ENCODE data around the gene ERI3.

Gene ERI3, protein sequence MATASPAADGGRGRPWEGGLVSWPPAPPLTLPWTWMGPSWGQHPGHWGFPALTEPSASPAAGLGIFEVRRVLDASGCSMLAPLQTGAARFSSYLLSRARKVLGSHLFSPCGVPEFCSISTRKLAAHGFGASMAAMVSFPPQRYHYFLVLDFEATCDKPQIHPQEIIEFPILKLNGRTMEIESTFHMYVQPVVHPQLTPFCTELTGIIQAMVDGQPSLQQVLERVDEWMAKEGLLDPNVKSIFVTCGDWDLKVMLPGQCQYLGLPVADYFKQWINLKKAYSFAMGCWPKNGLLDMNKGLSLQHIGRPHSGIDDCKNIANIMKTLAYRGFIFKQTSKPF

DNA sequence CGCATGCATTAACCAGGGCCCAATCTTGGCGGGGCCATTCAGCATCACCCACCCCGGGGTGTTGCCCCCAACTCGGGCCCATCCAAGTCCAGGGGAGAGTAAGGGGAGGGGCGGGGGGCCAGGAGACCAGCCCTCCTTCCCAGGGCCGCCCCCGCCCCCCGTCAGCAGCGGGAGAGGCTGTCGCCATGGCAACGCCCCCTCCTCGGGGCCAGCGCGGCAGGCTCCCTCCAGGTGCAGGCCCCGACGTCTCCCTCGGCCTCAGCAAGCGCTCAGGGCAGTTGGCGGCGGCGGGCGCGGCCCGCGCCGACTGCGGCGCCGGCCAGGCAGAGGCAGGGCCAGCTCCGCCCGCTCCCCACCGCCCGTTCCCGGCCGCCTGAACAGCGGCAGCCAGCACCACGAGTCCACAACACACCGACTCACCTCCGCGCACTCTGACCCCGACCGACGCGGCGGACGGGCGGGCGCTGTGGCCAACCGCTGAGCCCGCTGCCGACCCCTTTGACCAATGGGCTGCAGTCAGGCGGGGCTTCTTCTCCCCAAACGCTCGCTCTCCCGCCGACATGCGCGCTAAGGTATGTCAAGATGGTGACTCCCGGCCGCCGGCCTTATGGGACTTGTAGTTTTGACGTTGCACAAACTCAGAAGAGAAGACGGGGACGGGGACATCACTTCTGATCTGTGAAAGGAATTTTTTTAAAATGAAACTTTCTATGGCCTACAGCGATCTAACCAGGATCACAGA is at the start of gene ERI3:
ERI3 (minus strand) TSS at position 418 of the 742 bp plus-strand sequence; CDS start at position 187, 231 bp downstream.
- DNase-seq = peak; percentile 60

DNA sequence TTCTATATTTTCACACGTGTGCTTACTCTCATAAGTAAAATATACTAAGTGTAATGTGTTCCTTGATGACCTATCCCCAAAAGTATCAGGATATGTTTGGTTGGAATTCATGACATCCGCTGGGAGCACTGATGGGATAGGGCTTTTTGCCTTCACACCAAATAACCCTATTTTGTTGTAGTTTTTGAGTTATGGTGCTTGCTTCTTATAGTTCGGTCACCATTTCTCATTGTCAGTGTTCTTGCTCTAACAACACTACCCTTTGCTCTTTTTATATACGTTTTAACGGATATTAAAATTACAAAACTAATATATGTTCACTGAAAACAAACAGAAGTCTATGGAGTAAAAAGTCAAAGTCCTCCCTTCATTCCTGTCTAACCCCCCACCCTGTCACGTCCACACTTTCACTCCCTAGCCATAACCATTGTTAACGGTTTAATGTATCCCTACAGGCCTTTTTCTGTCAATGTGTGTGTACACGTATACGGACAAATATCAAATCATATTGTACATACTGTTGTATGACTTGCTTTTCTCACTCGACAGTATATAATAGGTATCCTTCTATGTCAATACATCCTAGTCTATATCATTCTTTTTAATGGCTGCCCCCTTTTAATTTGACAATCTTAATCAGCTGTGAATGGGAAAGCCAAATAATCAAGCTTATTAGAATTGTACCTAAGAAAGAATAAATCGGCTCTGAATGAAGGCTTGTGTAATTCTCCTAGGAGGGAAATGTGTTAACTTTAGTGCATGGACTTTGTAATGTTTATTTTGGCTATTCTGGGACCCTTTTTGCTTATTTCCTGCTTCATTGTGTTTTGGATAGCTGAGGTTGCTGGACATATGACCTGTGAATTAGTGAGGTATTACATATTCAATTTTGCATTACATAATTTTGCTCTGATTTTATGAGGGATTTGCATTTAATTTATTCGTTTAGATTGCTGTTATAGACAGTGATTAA is 46.5 kb upstream of the ERI3 start:
- no peak for DNase-seq

GRCh38 chr1:44390277-44390676 is 35.2 kb upstream of the ERI3 start:
- DNase-seq = no peak

DNA sequence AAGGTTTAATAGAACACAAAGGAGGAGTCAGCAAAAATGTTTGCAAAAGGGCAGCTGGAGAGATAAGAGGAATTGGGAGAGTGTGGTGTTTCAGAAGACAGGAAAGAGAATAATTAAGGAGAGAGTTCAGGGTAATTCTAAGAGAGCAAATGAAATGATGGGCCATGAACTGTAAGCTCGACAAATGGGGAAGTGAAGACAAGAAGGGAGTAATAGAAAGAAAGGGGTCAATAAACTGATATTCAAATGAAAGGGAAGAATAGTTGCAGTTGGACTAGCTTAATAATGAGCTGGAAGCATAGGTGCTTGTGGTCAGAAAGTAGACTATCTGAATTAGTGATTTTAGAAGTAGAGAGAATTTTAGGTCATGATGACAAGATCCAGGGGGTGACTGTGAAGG is 34.4 kb upstream of the ERI3 start:
- no peak for DNase-seq

GRCh38 chr1:44388551-44388950 is 33.5 kb upstream of the ERI3 start:
- DNase-seq = no peak

DNA sequence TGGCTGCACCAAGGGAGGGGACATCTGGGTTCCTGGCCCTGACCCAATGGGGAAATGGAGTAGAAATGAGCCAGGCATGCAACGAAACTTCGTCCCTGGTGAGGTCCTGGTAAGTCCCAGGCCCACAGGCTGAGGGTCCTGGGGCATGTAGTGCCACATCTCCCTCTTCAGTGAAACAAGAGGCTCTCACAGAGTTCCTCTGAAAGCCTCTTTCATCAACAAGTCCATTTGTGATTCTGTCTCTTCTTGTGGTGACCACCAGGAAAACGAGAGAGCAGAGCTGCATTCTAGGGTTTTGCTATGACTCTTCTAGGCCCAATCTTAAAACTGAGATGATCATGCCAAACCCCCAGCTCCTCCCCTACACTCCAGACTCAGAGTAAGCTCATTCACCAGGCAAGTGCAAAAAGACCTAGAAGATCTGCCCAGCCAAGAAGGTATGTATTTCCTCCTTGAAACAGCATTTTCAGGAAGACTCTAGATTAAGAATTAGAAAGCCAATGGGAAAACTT is 25.7 kb upstream of the ERI3 start:
- DNase-seq = no peak

- DNase-seq = no peak
Measured at GRCh38 chr1:44377925-44378784, 23.1 kb upstream of the ERI3 start.

GRCh38 chr1:44375547-44375946 is 20.5 kb upstream of the ERI3 start:
- DNase-seq = no peak

DNA sequence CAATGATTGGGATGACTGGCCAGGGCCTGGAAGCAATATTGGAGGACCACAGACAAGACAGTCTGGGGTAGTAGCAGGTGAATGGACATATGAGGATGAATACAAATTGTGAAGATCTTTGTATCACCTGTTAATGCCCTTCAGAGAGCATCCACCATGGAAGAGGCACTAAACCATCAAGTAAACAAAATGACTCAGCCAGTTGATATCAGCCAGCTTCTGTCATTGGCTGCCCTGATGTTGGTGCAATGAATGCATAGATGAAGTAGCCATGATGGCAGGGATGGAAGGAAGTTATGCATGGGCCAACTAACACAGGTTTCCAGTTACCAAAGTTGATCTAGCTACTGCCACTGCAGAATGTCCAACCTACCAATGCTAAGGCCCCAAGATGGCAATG is 16.1 kb upstream of the ERI3 start:
- no peak for DNase-seq

DNA sequence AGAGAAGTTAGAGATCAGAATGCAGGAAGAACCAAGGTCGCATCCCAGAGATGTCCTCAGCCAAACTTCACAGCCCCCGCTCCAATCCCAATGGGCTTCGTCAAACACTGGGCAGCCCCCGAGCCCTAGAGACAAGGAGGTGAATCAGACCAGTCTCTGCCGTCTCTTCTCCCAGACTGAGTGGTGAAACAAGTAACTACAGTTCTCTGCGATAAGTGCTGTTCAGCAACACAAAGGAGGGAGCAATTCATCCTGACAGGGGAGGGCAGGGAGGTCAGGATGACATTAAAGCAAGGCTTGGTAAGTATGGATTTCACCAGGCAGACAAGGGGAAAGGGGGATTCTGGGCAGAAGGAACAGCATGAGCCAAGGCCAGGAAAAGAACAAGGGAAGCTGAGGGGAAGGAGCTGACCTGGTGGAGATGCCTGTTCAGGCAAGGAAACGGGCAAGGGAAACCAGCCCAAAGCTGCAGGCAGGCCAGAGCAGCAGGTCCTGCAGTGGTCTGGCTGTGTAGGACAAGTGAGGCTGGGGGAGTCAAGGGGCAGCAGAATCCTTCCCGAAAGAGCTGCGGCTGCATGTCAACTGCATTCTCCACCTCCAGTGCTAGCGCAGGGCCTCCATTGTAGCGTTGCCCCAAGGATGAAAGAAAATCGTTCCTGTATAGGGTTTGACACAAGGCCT is 13.6 kb upstream of the ERI3 start:
- DNase-seq = no peak

DNA sequence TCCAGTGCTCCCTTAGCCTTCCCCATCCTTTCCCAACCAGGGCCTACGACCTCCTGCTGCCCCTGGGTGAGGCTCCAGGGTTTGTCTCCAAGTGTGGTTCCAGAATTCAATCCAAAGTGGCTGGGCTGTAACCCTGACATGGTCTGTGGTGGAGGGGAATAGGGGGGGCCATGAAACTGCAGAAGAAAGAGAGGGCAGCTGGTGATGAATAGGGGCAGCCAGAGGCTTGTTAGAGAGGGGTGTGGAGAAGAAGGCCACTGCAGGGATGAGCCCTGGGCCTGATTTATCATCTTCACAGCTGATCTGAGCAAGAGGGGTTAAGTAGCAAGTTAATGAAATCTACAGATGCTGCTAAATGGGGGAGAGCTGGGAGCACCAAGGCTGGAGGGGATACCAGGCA is 12.9 kb upstream of the ERI3 start:
- no peak for DNase-seq

DNA sequence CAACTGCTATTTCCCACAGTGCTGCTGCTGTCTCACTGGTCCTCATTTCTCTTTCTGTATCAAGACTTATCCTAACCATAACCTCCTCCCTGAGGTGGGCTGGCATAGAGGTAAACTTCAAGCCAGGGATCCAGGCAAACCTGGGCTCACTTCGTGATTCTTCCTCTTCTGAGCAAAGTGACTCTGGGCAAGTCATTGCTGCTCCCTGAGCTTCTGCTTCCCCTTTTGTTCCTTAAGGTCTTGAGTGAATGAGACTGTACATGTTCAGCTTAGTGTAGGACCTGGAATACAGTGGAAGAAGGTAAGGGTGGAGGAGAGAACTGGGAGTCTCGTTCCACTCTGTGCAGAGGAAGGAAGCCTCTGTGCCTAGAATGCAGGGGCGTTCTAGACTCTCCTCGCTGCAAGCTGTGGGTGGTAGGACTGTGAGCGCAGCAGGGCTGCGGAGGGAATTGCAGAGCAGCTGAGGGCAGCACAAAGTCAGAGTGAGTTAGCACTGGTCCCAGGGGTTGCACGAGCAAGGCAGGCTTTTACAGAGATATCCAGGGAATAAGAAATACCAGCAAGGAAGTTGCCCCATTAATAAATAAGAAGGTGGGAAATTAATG is 11.4 kb upstream of the ERI3 start:
- DNase-seq = no peak

DNA sequence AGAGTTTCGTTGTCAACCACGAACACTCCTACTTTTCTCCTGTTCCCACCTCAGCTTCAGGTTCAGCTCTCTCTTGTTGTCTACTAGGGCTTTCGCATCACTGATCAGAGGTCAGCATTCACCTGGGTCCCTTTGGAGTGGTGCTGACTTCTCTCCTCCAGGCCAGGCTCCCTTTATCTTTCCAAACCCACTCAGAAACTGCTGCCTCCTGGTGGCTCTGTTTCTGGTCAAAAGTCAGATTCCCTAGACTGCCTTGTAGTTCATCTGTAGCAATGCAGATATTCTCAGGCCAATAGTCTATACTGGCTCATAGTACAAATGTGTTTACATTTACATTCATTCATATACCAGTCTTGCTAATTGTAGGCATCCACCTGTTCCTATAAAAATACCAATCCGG is 6.4 kb upstream of the ERI3 start:
- DNase-seq = no peak

DNA sequence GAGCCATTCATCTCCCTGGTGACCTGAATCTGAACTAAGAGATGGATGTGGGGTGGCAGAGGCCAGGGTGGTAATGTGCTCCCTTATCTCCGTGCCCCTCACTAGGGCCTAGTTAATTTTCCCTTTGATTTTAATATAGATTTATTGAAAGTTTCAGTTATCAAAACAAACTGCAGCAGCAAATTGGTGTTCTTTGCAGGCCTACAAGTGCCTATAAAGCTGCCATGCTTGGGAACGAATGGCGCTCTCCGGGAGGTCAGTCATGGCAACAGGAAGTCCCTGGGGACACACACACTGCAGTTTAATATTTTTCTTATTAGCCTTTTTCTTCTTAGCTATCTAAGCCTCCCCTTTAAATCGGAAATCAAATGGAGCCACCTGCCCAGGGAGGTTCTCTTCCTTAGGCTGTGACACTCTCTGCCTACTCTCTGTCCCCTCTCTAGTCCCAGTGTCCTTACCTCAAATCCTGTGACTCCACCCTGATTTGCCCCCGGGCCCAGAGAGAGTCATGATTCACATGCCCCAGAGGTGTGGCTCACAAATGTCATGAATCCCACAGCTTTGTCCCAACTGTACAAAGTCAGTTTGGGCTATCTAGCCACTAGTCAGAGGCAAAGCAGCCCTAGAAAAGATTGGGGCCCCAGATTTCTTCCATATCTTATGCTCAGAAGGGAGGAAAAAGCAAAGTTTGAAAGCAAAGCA is 4.3 kb upstream of the ERI3 start:
- no peak for DNase-seq

GRCh38 chr1:44357710-44358109 is 2.7 kb upstream of the ERI3 start:
- no peak for DNase-seq

GRCh38 chr1:44355582-44356305 is 687 bp upstream of the ERI3 start:
- DNase-seq = no peak

DNA sequence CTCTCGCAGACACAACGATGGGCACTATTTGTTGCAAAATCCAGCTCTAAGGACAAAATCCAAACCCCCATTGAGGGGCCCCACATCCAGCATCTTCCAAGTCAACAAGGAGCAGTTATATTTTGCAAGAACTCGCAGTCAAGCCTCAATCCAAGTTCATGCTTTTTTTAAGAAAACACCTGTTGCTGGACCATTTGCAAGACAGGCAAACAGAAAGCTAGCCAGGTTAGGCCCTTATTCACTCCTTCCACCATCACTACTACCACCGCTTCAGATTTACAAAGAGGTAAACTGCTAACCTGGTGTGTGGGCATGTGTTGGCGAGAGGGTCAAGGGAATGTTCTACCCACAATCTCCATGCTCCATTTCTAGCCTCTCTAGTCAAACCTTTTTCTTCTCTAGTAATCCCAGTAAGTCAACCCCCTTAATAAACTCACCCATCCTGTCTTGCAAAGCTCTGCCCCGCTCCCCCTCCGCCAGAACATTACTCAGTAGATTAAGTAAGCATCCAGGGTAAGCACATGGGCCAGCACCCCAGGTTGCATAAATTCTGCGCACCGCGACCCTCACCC is 703 bp downstream of the ERI3 start:
- DNase-seq = no peak

DNA sequence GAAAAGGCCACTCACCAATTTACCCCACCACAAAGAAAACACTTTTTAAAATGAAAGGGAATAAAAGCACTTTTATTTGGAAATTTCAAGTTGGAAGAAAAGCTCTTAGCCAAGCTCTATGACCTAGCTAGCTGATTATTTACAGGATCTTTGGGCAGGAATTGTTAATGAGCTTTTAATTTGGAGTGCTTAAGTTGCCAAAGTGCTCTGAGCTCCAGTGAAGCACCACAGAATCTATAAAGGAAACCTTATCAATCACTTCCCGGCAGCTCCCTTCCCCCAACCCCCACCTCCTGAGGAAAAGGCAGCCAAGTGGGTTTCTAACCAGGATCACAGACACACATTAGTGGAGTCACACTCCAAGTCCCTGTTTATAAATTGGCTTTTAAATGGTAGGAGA is 1.5 kb downstream of the ERI3 start:
- DNase-seq = no peak

DNA sequence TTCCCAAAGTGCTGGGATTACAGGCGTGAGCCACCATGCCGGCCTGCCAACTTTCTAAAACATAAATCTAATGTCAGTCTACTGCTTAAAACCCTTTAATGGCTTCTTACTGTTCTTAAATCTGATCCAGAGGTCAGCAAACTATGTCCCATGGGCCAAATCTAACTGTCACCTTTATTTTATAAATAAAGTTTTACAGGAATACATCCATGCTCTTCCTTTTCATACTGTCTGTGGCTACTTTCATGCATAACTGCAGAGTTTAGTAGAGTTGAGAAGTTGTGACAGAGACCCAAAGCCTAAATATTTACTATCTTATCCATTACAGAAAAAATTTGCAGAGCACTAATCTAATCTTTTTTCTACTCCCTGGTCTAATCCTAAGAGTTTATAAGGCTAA is 3.8 kb downstream of the ERI3 start:
- DNase-seq = no peak

All from NCI-H187 treated with DMSO at 0.1 percent for 48 hours (cell line).